ENCODE data around the gene TRIM21. TPM values are rescaled to one million over a fixed set of nuclear protein-coding genes. Genes with fewer than 3 reads are reported as not detected.
A peak's percentile ranks its signal among the peaks of the same experiment; 100 is the strongest.

The TRIM21 gene
- total and polyA plus RNA-seq, 2 donors (not counting 1 experiment from before 2014, with no cell fraction given), result 22.9 to 28.4 TPM

DNA sequence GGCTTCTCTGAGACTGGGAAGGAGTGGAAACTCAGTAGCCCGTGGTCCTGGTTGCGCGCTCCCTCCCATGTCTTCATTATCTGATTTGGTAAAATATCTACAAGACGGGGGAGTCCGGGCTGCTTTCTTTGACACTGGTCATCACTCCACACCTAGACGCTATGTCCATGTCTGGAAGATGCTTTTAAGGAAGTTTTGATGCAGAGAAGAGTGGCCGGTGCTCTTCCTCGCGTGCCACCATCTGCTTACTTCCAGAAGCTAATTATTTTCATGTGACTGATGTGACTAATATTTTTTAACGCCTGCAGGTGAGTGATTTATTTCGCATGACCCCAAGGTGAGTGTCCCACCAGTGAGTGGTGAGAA lies 339 bp upstream of the TRIM21 start:
- no peaks in the 10 kb centered on the region for H4K20me1 ChIP-seq (ENCODE audit: control insufficient read depth, extremely low read depth, insufficient read depth, low read length)
- H2AFZ ChIP-seq (ENCODE audit: low read length), result peak overlapping the region; percentile 65
- H3K79me2 ChIP-seq (ENCODE audit: control insufficient read depth, insufficient read depth, low read length), result peaks cover 3% of the 10 kb centered on the region
- no peaks in the 10 kb centered on the region for H3K9me3 ChIP-seq (ENCODE audit: control insufficient read depth, insufficient read depth, low read depth, low read length)
- H3K27ac ChIP-seq (ENCODE audit: insufficient read depth, low read length), result no peak overlapping the region
- no peaks in the 10 kb centered on the region for H3K4me1 ChIP-seq (ENCODE audit: control insufficient read depth, extremely low read depth, insufficient read depth, low read length)
- TF ChIP-seq EZH2 (IDR thresholded peaks at IDR 0.05; ENCODE audit: low read length, missing control alignments), result no peak
- TF ChIP-seq, protein P1, sequence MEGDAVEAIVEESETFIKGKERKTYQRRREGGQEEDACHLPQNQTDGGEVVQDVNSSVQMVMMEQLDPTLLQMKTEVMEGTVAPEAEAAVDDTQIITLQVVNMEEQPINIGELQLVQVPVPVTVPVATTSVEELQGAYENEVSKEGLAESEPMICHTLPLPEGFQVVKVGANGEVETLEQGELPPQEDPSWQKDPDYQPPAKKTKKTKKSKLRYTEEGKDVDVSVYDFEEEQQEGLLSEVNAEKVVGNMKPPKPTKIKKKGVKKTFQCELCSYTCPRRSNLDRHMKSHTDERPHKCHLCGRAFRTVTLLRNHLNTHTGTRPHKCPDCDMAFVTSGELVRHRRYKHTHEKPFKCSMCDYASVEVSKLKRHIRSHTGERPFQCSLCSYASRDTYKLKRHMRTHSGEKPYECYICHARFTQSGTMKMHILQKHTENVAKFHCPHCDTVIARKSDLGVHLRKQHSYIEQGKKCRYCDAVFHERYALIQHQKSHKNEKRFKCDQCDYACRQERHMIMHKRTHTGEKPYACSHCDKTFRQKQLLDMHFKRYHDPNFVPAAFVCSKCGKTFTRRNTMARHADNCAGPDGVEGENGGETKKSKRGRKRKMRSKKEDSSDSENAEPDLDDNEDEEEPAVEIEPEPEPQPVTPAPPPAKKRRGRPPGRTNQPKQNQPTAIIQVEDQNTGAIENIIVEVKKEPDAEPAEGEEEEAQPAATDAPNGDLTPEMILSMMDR (conservative IDR thresholded peaks at IDR 0.05 in 1 of 2, IDR thresholded peaks at IDR 0.05 in 1 of 2; ENCODE audit: low read depth in 1 of 2, low read length in 2 of 2), result no peak
- peak overlapping the region; percentile 62 to 97 (median 90) for H3K4me3 ChIP-seq (replicated peaks in 1 of 4; ENCODE audit: control extremely low read depth in 1 of 4, insufficient read depth in 1 of 4, low read depth in 3 of 4, low read length in 4 of 4)
- peaks cover 5% of the 10 kb centered on the region for H3K36me3 ChIP-seq (ENCODE audit: control insufficient read depth, insufficient read depth, low read length)
- peak overlapping the region; percentile 79 for H3K4me2 ChIP-seq (ENCODE audit: extremely low read depth, insufficient read depth, low read length)
- no peaks in the 10 kb centered on the region for H3K27me3 ChIP-seq (ENCODE audit: control insufficient read depth, insufficient read depth, low read length)
- no peak for DNase-seq (ENCODE audit: low read depth in 2 of 2)
- no peak overlapping the region for H3K9ac ChIP-seq (ENCODE audit: insufficient read depth, low read length)

DNA sequence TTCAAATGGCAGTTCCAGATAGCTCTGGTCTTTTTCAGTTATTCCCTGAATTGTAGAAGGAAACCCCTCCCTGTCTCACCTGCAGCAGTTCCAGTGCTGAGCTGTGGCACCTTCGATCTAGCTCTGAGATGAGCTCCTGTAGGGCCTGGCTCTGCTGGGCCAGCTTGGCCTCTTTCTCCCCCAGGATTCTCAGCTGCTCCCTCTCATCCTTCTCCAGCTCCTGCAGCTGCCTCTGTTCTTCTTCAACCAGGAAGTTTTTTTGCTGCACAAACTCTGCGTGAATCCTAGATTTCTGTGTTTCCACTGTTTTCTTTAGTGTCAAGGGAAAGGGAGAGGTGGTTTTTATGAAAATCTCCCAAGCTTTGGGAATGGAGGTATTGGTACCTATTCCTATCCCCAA lies 5.3 kb downstream of the TRIM21 start:
- Histone ChIP-seq H3K36me3 (ENCODE audit: control insufficient read depth, insufficient read depth, low read length) (peaks cover 15% of the 10 kb centered on the region), H4K20me1 (ENCODE audit: control insufficient read depth, extremely low read depth, insufficient read depth, low read length) (no peaks in the 10 kb centered on the region), H3K79me2 (ENCODE audit: control insufficient read depth, insufficient read depth, low read length) (peaks cover 3% of the 10 kb centered on the region), H3K27ac (ENCODE audit: insufficient read depth, low read length) (no peak overlapping the region), H3K4me1 (ENCODE audit: control insufficient read depth, extremely low read depth, insufficient read depth, low read length) (no peaks in the 10 kb centered on the region), H3K9ac (ENCODE audit: insufficient read depth, low read length) (no peak overlapping the region), H3K27me3 (ENCODE audit: control insufficient read depth, insufficient read depth, low read length) (no peaks in the 10 kb centered on the region), H3K4me3 (replicated peaks in 1 of 4; ENCODE audit: control extremely low read depth in 1 of 4, insufficient read depth in 1 of 4, low read depth in 3 of 4, low read length in 4 of 4) (no peak overlapping the region), H3K4me2 (ENCODE audit: extremely low read depth, insufficient read depth, low read length) (no peak overlapping the region), H3K9me3 (ENCODE audit: control insufficient read depth, insufficient read depth, low read depth, low read length) (no peaks in the 10 kb centered on the region), H2AFZ (ENCODE audit: low read length) (no peak overlapping the region)
- TF ChIP-seq, protein P1 (conservative IDR thresholded peaks at IDR 0.05 in 1 of 2, IDR thresholded peaks at IDR 0.05 in 1 of 2; ENCODE audit: low read depth in 1 of 2, low read length in 2 of 2), result no peak
- no peak for TF ChIP-seq EZH2 (IDR thresholded peaks at IDR 0.05; ENCODE audit: low read length, missing control alignments)
- DNase-seq (ENCODE audit: low read depth in 2 of 2), result no peak

DNA sequence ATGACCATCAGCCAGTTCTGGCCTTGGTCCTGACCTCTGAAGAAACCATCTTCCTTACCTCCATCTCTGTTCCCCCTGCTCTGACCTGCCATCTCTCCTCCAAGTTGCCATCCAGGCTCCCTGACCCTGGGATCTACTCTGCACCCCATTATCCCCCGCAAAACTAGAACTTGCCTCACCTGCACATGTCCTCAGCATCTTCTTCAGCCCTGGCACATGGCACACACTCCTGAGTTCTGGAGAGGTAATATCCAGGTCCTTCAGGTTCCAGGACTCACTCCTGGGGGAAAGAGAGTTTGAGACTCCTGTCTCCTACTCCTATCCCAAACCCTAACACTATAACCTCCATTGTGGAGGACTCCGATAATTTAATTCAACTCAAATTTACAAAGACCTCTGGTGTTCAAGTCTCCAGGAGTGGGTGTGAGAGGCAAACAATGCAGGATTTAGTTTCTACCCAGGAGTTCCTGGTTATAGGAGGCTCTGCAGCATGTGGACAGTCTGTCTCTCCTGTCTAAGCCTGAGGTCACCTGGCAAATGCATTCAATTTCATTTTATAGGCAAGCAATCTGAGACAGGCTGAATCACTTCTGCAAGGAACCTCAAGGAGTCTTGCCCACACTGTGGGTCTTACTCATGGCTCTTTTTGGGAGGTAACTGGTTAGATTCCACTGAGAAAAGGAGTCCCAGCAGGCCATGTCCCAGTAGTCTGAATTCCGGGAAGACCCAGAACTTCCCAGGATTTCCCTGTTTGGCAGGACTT lies 7.3 kb downstream of the TRIM21 start:
- Histone ChIP-seq H3K36me3 (ENCODE audit: control insufficient read depth, insufficient read depth, low read length) (peaks cover 15% of the 10 kb centered on the region), H4K20me1 (ENCODE audit: control insufficient read depth, extremely low read depth, insufficient read depth, low read length) (no peaks in the 10 kb centered on the region), H2AFZ (ENCODE audit: low read length) (no peak overlapping the region), H3K9ac (ENCODE audit: insufficient read depth, low read length) (no peak overlapping the region), H3K4me2 (ENCODE audit: extremely low read depth, insufficient read depth, low read length) (no peak overlapping the region), H3K27me3 (ENCODE audit: control insufficient read depth, insufficient read depth, low read length) (no peaks in the 10 kb centered on the region), H3K4me3 (replicated peaks in 1 of 4; ENCODE audit: control extremely low read depth in 1 of 4, insufficient read depth in 1 of 4, low read depth in 3 of 4, low read length in 4 of 4) (no peak overlapping the region), H3K27ac (ENCODE audit: insufficient read depth, low read length) (no peak overlapping the region), H3K9me3 (ENCODE audit: control insufficient read depth, insufficient read depth, low read depth, low read length) (no peaks in the 10 kb centered on the region), H3K4me1 (ENCODE audit: control insufficient read depth, extremely low read depth, insufficient read depth, low read length) (no peaks in the 10 kb centered on the region), H3K79me2 (ENCODE audit: control insufficient read depth, insufficient read depth, low read length) (no peaks in the 10 kb centered on the region)
- no peak for DNase-seq (ENCODE audit: low read depth in 2 of 2)
- TF ChIP-seq, protein P1 (conservative IDR thresholded peaks at IDR 0.05 in 1 of 2, IDR thresholded peaks at IDR 0.05 in 1 of 2; ENCODE audit: low read depth in 1 of 2, low read length in 2 of 2), result no peak
- TF ChIP-seq EZH2 (IDR thresholded peaks at IDR 0.05; ENCODE audit: low read length, missing control alignments), result no peak

Measured in fibroblast of lung (primary cell).